HG03066 (cell line): Measurements from ENCODE around the gene ASXL1.

Experiments
- ATAC-seq: cut with Tn5 transposase; IDR thresholded peaks from one replicate; pipeline ENCODE4 v1.9.1; 2021; ENCODE audit warnings: low read depth; ENCODE audit not compliant: unreplicated experiment

Gene ASXL1

GRCh38 chr20:32437391-32438074 lies 79.4 kb downstream of the ASXL1 start:
- no peak for ATAC-seq

DNA sequence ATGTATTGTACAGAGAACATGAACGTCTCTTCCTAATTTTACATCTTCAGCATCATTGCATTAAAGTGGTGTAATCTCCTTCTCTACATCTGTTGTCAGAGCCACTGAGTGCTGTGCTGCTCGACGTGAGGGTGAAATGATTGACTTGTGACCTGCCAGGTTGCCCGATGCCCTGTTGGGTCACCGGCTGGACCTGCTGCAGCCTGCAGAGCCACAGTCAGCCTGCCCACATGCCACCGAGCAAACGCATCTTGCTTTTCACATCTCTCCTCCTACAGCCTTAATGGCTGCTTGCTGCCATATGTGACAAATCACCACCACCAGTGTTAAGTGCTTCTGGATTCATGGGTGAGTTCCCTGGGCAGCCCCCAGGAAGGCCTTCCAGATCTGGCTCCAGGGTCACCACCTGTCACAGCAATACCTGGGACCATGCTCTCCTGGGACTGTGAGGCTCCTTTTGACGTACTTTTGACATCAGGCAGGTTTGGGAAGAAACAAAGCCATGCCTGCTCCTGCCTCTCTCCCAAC lies 80.3 kb downstream of the ASXL1 start:
- no peak for ATAC-seq

- ATAC-seq, result no peak
Measured at GRCh38 chr20:32439132-32439829, 81.2 kb downstream of the ASXL1 start.

GRCh38 chr20:32440069-32440757 lies 82.1 kb downstream of the ASXL1 start:
- no peak for ATAC-seq

- no peak for ATAC-seq
Measured at GRCh38 chr20:32440758-32441078, 82.6 kb downstream of the ASXL1 start.

DNA sequence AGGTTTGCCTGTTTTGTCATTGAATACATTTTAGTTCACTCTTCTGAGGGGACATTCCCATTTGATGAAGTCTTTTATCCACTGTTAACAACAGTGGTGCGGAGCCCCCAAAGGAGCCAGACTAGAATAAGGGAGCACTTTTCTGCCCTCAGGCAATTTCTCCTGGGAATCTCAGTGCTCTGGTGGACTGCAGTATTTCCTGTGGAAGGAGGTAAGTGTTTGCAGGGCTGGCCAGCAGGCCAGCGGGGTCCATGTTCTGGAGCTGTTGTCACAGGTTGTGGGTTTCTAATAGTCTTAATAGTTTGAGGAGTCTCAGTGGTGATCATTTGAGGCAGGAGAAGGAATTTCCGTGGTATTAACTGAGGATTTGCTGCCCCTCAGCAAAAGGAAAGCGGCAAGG lies 83.5 kb downstream of the ASXL1 start:
- ATAC-seq, result no peak

DNA sequence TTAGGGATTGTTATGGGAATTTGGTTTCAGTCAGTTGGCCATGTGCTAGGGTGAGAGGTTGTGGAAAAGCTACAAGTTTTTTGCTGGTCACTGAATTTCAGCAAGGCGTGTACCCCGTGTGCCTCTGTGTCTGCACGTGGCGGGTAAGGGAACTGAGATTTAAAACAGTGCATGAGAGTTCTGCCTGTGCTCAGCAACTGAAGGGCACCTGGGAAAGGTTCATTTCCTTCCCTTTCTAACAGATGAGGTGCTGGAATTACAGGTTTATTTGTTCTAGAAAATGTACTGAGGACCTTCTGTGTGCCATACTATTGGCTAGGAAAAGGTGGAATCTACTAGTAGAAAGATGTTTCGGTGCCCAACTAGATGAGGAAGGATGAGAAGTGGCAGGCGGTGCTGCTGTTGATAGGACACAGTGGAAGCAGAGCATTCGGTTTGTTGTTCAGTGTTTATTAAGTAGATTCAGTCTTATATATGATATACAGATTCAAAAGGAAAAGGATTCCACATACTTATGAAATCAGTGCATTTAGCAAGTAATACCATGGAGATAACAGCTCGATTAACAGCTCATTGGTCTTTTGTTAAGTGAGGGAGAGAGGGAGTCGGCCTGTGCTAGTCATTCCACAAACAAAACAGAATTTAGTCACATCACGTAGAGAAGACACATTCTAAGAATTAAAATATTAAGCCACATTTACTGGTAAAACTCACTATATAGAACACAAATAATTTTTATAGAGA lies 84.7 kb downstream of the ASXL1 start:
- no peak for ATAC-seq

DNA sequence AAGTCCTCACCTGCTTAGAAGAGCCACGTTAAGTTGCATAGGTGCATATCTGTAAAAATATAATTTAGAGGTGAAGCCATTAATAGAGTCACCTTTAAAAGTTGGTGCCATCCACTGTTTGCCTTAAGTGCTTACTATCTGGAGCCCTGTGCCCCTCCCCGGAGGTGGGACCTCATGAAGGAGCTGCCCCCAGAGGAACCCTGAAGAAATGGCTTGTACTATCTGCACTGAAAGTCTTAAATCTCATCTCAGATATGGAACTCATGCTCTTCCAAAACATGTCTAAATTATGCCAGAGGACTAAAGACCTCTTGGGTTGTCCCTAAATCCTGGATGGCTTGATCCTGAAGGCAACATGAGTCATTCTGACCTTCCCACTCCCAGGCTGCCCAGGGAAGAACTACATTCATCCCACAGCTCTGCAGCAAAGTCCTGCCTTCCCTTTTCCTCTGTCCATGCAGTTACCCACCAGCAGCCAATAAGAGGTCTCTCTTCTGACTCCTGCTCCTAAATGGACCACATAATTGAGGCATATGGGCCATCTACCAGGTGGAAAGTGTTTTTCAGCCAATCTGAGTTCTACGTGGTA lies 85.3 kb downstream of the ASXL1 start:
- ATAC-seq, result no peak

DNA sequence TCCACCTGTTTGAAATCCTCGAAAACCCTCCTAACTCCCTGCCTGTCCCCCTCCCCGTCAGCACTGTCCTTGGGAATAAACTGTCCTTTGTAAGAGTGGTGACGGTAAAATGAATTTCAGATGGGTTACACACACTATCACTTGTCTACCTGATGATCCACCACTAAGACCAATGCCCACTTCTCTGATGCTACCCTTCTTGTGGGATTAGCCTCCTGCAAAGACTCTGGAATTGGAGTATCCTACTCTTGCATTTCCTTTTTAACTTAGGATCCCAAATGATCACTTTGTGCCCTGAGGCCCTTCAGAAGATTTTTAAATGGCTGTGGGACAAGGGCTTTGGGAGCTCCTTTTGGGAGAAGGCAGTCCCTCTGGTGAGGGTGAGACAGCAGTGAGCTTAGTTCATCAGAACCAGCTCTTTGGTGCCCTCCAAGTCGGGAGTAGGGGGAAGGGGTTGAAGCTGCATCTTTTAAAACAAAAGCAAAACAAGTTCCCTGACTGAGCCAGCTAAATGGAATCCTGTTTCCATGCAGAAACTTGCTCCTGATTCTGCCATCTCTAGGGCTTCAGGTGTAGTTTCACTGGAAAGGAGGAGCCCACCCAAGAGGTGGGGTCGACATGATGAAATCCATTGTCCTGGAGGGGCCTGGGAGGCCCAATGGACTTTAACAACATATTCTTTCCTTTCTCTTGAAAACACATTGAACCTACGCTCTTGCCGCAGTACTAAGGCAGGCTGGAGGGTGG lies 86.5 kb downstream of the ASXL1 start:
- ATAC-seq, result no peak

GRCh38 chr20:32445539-32446273 lies 87.6 kb downstream of the ASXL1 start:
- ATAC-seq, result no peak

DNA sequence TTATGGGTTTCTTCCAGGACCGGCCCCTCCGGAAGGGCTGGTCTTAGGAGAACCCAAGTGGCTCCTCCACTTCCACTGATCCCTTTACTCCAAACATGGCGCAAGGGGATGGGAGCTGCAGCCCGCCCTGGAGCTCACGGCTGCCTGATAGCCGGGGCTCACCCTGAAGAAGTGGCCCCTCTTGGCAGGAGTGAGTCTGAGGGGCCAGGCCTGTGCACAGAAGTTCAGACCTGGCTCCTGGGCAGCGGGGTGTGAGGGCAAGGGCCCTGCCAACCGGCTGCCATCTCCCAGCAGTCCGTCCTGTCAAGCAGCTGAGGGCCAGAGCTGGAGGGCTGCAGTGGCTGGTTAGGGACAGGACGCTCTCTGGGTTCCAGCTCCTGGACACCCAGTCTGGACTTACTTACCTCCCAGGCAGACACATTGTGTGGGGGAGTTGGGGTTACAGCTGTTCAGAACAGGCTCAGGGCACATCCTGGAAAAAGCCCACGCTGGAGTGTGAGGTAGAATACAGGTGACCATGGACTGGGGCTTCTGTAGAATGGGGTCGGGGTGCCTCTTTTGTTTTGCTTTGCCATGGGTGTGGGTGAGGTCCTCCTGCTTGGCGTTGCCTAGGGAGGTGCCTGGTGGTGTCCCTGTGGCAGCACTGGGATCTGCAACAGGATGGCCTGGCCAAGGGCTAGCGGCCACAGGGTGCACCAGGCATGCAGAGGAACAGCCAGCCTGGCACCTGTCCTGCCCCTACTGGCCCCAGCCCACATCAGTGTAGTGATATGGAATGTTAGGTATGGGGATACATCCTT lies 88.4 kb downstream of the ASXL1 start:
- no peak for ATAC-seq

DNA sequence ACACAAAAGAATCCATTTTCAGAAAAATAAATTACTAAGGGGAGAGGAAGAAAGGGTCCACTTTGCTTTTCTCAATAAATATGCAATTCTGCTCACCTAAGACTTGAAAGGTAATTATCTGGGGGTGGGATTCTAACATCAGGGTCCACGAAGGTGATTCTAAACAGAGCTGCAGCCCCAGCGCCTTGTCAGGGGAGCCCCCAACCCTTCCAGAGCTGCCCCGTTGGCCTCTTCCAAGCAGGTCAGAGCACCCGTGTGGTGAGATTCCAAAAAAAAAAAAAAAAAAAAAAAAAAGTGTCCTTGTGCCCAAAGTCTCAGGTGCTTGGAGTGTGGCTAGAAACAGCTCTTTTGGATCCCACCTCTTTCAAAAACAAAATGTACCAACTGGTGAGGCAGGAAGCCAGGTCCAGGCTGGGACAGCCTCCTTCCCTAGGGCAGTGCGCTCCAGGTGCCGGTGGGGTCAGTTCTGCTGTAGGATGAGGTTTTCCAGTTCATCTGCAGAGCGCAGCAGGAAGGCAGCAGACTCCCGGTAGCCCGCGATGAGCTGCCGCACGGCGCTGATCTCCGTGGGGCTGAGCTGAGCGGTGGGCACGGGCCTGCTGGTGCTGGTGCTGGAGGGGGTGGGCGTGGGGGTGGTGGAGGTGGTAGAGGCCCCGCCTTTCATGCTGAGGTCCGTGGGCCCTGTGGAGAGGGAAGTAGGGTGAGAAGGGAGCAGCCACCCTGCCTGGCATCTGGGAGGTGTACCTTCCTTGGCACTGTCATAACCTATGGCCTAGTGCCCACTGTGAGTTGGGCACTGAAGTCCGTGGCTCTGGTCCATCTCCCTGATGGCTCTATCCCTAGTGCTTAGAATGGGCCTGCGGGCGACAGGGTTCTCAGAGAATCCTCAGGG lies 89.3 kb downstream of the ASXL1 start:
- ATAC-seq, result no peak

DNA sequence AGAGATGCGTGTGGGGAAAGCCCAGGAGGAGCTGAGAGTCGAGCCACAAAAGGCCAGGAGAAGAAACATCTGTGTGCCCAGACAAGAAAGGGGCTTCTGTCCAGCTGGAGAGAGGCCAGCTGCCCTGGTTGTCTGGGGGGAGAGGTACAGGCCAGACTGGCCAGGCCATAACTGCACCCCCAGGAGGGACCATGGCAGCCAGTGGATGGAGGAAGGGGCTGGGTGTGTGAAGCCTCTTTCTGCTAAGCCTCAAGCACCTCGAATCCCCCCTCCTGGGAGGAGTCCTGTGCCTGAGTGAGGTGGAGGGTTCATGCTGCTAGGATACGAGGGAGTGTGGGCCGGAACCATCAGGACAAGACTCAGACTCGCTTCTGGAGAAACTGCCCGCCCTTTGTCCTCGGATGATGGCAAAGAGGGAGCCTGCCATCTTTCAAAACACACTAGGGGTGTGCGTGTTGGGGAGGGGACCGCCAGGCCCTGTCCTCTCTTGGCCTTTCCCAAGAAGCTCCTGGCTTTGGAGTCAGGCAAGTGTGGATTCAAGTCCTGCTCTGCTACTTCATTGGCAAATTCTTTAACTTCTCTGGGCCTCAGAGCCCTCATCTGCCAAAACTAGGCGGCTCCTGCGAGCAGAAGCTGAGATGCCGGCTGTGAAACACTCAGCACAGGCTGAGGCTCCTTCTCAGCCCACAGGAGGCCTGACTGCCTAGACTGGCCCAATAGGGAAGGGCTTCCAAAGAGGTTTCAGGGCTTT lies 90.3 kb downstream of the ASXL1 start:
- ATAC-seq, result no peak

- no peak for ATAC-seq
Measured at GRCh38 chr20:32449057-32449889, 91.1 kb downstream of the ASXL1 start.

DNA sequence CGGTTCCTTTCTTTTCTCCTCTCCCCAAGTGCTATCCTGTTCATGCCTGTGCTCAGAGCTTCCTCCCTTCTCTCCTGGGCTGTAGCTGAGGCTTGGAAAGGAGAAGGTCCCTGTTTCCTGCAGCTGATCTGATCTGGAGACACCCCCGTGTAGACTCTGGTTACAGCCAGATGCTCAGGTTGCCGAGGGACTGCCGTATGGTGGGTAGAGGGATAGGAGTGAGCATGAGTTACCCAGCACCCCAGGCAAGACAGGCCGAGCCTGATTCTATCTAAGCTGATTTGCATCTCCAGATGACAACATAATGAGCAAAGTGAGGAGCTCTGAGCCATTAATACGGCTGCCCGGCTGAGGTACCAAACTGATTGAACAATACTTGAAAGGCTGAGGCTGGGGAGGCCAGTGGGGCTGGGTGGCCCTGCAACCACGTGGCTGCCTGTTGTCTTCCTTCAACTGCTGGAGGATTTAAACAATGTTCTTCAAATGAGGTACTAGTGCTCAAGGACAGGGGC lies 91.8 kb downstream of the ASXL1 start:
- ATAC-seq, result no peak
